HFF-Myc (cell line): ENCODE measurements around the gene TUT4.

Experiments used
- DNase-seq: peaks from one replicate; pipeline ENCODE4 v3.0.0-alpha.2; 2011; ENCODE audit warnings: low read depth; ENCODE audit errors: extremely low read depth
- H3K4me3 ChIP-seq: replicated peaks from 2 replicates; pipeline ENCODE4 v1.5.1; 2011; ENCODE audit warnings: low read depth, mild to moderate bottlenecking, control low read depth, low read length
- TF ChIP-seq, protein P1 (sequence below): IDR thresholded peaks from 2 replicates; pipeline ENCODE4 v1.5.1; 2012; ENCODE audit warnings: mild to moderate bottlenecking, low read depth, low read length, control low read depth; ENCODE audit errors: missing control alignments

TUT4 gene

DNA sequence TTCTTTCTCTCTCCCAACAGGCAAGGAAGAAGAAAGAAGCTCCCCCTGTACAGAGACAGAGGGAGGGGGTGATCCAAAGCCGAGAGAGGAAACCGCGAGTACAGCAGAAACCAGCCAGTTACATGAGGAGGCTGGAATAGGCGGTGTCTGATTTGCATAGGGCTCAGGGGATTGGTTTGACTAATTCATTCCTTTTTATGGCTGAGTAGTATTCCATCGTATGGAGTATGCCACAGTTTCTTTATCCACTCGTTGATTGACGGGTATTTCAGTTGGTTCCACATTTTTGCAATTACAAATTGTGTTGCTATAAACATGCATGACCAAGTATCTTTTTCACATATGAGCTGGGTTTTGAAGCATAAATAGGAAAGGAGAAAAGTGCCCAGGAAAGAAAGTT, 45.8 kb upstream of the TUT4 start:
- TF ChIP-seq, protein P1, sequence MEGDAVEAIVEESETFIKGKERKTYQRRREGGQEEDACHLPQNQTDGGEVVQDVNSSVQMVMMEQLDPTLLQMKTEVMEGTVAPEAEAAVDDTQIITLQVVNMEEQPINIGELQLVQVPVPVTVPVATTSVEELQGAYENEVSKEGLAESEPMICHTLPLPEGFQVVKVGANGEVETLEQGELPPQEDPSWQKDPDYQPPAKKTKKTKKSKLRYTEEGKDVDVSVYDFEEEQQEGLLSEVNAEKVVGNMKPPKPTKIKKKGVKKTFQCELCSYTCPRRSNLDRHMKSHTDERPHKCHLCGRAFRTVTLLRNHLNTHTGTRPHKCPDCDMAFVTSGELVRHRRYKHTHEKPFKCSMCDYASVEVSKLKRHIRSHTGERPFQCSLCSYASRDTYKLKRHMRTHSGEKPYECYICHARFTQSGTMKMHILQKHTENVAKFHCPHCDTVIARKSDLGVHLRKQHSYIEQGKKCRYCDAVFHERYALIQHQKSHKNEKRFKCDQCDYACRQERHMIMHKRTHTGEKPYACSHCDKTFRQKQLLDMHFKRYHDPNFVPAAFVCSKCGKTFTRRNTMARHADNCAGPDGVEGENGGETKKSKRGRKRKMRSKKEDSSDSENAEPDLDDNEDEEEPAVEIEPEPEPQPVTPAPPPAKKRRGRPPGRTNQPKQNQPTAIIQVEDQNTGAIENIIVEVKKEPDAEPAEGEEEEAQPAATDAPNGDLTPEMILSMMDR: no peak
- no peak overlapping the region for H3K4me3 ChIP-seq
- no peak for DNase-seq

DNA sequence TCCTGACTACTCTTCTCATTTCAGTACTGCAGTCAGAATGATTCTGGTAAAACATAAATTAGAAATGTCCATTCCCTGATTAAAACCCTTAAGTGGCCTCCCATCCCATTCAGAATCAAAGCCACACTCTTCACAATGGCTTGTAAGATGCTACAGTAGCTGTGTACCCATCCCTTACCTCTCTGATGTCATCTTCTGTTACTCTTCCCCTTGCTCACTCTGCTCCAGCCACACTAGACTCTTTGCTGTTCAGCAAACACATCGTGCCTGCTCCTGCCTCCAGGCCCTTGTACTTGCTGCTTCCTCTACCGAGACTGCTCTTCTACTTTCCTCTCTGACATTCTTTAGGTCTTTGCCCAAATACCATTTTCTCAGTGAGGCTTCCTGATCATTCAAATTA, 45.0 kb upstream of the TUT4 start:
- no peak overlapping the region for H3K4me3 ChIP-seq
- TF ChIP-seq, protein P1: no peak
- DNase-seq: no peak

DNA sequence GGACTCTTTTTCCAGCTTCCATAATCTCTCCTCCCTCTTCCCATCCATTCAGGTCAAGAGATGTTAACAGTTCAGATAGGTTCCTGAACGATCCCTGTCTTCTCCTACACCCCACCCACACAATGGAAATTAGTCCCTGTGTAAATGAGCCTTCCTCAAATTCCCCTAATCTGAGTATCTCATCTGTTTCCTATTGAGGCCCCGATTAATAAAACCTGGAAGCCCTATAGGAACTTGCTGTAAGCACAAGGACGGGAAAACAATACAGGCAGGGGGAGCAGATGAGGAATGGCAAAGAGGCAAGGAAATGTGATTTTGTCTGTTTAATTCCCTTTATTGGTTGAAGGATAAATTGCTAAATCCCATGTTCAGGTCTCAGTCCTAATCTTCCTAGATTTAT, 42.2 kb upstream of the TUT4 start:
- H3K4me3 ChIP-seq: no peak overlapping the region
- TF ChIP-seq, protein P1: no peak
- no peak for DNase-seq

DNA sequence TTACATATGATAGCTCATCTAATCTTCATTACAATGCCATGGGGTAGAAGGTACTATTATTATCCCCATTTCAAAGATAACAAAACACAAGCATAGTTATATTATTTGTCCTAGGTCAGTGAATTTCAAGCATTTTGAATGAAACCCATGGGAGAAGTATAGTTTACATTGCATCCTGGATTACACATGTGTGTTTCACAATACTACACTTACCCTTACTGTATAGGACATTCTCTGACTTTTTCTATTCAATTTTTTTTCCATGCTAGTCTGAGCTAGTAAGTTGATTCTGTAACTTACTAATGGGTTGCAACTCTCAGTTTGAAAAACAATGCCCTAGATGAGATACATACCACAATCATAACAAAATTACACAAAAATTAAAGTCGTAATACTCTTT, 40.6 kb upstream of the TUT4 start:
- TF ChIP-seq, protein P1: no peak

DNA sequence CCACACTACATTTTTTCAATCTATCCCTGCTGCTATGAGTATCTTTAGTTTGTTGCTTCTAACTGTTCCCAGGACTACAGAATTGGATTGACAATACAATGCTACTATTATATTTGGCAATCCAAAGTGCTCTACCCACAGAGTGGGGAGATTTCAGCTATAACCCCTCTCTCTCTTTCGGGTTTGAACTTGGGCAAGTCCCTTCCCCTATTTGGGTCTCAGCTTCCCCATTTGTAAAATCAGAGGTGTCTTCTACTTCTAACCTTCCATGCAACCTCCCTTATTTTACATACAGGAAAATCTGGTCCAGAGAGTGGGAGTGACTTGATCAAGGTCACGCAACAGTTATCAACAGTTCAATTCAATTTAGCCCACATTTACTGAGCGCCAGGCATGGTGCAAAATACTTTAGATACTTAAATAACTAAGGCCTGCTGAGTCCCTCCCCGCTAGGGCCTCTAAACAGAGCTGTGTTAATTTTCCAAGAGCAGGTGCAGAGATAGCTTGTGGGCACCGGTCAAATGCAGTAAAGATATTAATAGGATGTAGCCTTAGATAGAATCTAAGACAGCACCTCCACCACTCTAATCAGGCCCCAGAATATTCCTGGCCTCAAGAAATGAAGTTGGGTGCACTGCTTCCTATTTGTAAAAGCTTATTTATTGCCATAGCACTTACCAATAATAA, 39.9 kb upstream of the TUT4 start:
- H3K4me3 ChIP-seq: no peak overlapping the region
- DNase-seq: no peak

More for the DNA sequence above, 40.6 kb upstream of the TUT4 start:
- DNase-seq: no peak
- no peak overlapping the region for H3K4me3 ChIP-seq

DNA sequence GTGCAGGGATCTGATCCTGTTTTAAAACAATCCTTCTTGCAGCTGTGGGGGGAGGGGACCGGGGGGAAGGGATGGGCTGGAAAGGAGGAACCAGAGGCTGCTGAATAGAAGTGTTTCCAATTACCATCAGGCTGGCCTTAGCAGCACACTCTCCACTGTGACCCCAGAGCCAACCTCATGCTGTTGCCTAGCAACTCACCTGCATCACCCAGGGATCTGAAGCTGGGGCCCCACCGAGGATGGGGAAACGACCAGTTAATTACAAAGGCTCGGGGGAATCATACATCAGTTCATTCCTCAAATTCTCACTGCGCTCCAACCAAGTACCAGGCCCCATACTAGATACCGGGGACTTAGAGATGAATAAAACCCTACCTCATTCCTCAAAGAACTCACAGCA, 37.4 kb upstream of the TUT4 start:
- no peak overlapping the region for H3K4me3 ChIP-seq
- DNase-seq: no peak
- TF ChIP-seq, protein P1: no peak

More for the DNA sequence above, 39.9 kb upstream of the TUT4 start:
- TF ChIP-seq, protein P1: no peak

DNA sequence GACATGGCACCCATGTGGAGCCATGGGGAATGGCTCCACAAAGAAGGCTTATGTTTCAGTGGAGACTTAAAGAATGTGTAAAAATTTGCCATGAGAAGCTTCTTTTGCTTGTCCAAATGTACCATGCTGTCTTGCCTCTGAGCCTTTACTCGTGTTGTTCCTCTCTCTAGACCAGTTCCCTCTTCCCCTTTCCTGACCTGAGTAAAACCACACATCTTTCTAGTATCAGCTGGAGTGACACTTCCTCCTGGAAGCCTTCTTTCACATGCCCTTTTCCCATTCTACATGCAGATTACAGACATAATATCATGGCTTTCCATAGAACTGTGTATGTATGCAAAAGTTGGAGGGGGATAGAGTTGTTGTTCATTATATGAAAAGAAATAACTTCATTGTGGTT, 35.6 kb upstream of the TUT4 start:
- DNase-seq: no peak
- TF ChIP-seq, protein P1: no peak
- no peak overlapping the region for H3K4me3 ChIP-seq
